ENCODE results near the gene PRDX1.

Gene PRDX1

GRCh38 chr1:45550401-45551351 lies 29.0 kb upstream of the PRDX1 start, which contains the start of gene AKR1A1:
Gene AKR1A1 (plus strand): TSS chr1:45550826. CDS start chr1:45561795, 10,969 bp downstream.
- peak; percentile 99 for TF ChIP-seq MYC (IDR thresholded peaks at IDR 0.05; ENCODE audit: low read depth, low read length)
- TF ChIP-seq CTCF (IDR thresholded peaks at IDR 0.05; ENCODE audit: low read depth, low read length), result no peak
- peak; percentile 99 for TF ChIP-seq MAX (IDR thresholded peaks at IDR 0.05; ENCODE audit: low read depth, low read length)
- peak; percentile 96 for TF ChIP-seq POLR2A (IDR thresholded peaks at IDR 0.05; ENCODE audit: extremely low read depth, insufficient read length)
- DNase-seq (ENCODE audit: low read depth), result peak; percentile 93
- H3K4me3 ChIP-seq (ENCODE audit: low read depth, low read length), result peak within 1 kb of the TSS; percentile 85

- no peak overlapping the region for H3K4me3 ChIP-seq (ENCODE audit: low read depth, low read length)
- TF ChIP-seq MYC (IDR thresholded peaks at IDR 0.05; ENCODE audit: low read depth, low read length) (no peak), CTCF (IDR thresholded peaks at IDR 0.05; ENCODE audit: low read depth, low read length) (no peak), POLR2A (IDR thresholded peaks at IDR 0.05; ENCODE audit: extremely low read depth, insufficient read length) (no peak), MAX (IDR thresholded peaks at IDR 0.05; ENCODE audit: low read depth, low read length) (no peak)
- no peak for DNase-seq (ENCODE audit: low read depth)
These were observed 24.0 kb upstream of the PRDX1 start for GRCh38 chr1:45545553-45546310.

GRCh38 chr1:45545019-45545493 lies 23.4 kb upstream of the PRDX1 start:
- TF ChIP-seq MAX (IDR thresholded peaks at IDR 0.05; ENCODE audit: low read depth, low read length) (peak; percentile 21; the same call in 1 of the 2 replicates), POLR2A (IDR thresholded peaks at IDR 0.05; ENCODE audit: extremely low read depth, insufficient read length) (no peak), MYC (IDR thresholded peaks at IDR 0.05; ENCODE audit: low read depth, low read length) (no peak), CTCF (IDR thresholded peaks at IDR 0.05; ENCODE audit: low read depth, low read length) (no peak)
- H3K4me3 ChIP-seq (ENCODE audit: low read depth, low read length), result no peak overlapping the region
- DNase-seq (ENCODE audit: low read depth), result peak; percentile 42

GRCh38 chr1:45544530-45544929 lies 22.8 kb upstream of the PRDX1 start:
- no peak for TF ChIP-seq MYC (IDR thresholded peaks at IDR 0.05; ENCODE audit: low read depth, low read length)
- TF ChIP-seq MAX (IDR thresholded peaks at IDR 0.05; ENCODE audit: low read depth, low read length), result no peak
- no peak for TF ChIP-seq CTCF (IDR thresholded peaks at IDR 0.05; ENCODE audit: low read depth, low read length)
- no peak for TF ChIP-seq POLR2A (IDR thresholded peaks at IDR 0.05; ENCODE audit: extremely low read depth, insufficient read length)
- H3K4me3 ChIP-seq (ENCODE audit: low read depth, low read length), result no peak overlapping the region

GRCh38 chr1:45543581-45544417 lies 22.1 kb upstream of the PRDX1 start:
- TF ChIP-seq MYC (IDR thresholded peaks at IDR 0.05; ENCODE audit: low read depth, low read length) (peak; percentile 90), CTCF (IDR thresholded peaks at IDR 0.05; ENCODE audit: low read depth, low read length) (no peak), POLR2A (IDR thresholded peaks at IDR 0.05; ENCODE audit: extremely low read depth, insufficient read length) (no peak), MAX (IDR thresholded peaks at IDR 0.05; ENCODE audit: low read depth, low read length) (peak; percentile 88)
- no peak overlapping the region for H3K4me3 ChIP-seq (ENCODE audit: low read depth, low read length)
- DNase-seq (ENCODE audit: low read depth), result peak; percentile 90

More at GRCh38 chr1:45544530-45544929, 22.8 kb upstream of the PRDX1 start:
- no peak for DNase-seq (ENCODE audit: low read depth)
